Colonic mucosa (tissue), 4 donors: ENCODE results near the gene NCL. TPM values are rescaled to one million over a fixed set of nuclear protein-coding genes. Genes with fewer than 3 reads are reported as not detected.
"Not testable (repeated sequence)": the region's sequence is repeated elsewhere in the genome, so short reads cannot be mapped to it uniquely, and the experiment has no call there.

ENCODE experiments used
- DNase-seq: peaks from one replicate; pipeline ENCODE4 v3.0.0-alpha.2; 2020
- H3K27ac ChIP-seq: fragments of 200-600 bp; one replicate; pipeline ENCODE4 v1.8.0; 2021
- H3K27me3 ChIP-seq: fragments of 200-600 bp; one replicate; pipeline ENCODE4 v1.8.0; 2021
- H3K36me3 ChIP-seq: fragments of 200-600 bp; one replicate; pipeline ENCODE4 v1.8.0; 2021
- H3K4me1 ChIP-seq: fragments of 200-600 bp; one replicate; pipeline ENCODE4 v1.8.0; 2021; ENCODE audit warnings: mild to moderate bottlenecking
- H3K4me3 ChIP-seq: fragments of 200-600 bp; one replicate; pipeline ENCODE4 v1.8.0; 2021
- H3K9ac ChIP-seq, 2 donors: one replicate each; pipeline ENCODE4 v1.7.0; 2013; ENCODE audit warnings: control low read depth in 2 of 2, low read depth in 2 of 2, low read length in 2 of 2
- H3K9me3 ChIP-seq: fragments of 200-600 bp; one replicate; pipeline ENCODE4 v1.8.0; 2021
- CTCF ChIP-seq: fragments of 200-600 bp; IDR thresholded peaks from one replicate; pipeline ENCODE4 v1.8.0; 2022; ENCODE audit warnings: antibody characterized with exemption, mild to moderate bottlenecking
- intact Hi-C: fragments of 100-400 bp; cut with DNase I; formaldehyde crosslinking; loops from one replicate; pipeline ENCODE4 v1.14.1; 2022
- total RNA-seq, 2 donors: library from RNA; stranded (reverse); fragmentation: NEBNext Ultra II Directional in 1 of 2; extraction: Animal tissue kit (Norgen Biotek cat#: 25700) in 1 of 2; gene quantifications; one replicate each; pipeline ENCODE4 v1.2.1, GENCODE V29; 2021
- donor health status: healthy.
- donor health status: DM: no; HTN: no; CAD: no.
- donor health status: DM: no; HTN: no; CAD: no.

Gene NCL
- total RNA-seq, 2 donors from 2014 or later, result 309 to 534 TPM

DNA sequence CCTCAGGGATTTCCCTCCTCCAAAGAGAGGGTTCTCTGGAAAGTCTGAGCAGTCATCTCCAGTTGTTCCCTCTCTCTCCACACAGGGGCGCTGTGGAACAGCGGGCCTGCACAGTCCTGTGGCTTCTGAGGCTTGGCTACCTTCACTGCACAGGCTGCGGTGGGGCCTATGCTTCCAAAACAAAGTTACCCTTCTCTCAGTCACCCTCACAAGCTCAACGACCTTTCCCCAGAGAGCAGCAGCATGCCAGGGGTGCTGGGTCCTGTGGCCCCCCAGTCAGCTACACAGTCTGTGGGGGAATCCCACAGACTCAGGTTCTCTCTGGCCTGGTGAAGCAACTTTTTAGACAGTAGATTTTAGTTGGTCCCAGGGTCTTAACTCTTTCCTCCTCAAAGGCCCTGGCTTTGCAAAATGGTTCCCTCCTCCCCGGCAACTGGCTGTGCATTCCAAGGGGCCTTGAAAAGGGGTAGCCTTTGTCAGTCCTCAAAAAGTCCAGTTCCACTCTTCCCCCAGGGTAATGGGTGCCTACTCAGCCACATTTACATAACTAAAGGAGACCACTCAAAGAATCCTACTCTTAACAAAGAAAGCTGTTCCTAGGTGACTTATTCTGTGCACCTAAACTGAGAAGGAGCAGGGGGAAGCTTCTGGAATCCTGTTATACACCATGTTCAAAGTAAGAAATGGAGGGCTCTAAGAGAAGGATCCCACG, 53.8 kb downstream of the NCL start:
- Histone ChIP-seq H3K27me3 (no peaks in the 10 kb centered on the region), H3K36me3 (no peaks in the 10 kb centered on the region), H3K27ac (peak overlapping the region; percentile 72), H3K4me3 (no peak overlapping the region), H3K9ac (peak overlapping the region in 1 of 2 donors; percentile 63), H3K4me1 (peaks cover 4% of the 10 kb centered on the region), H3K9me3 (no peaks in the 10 kb centered on the region)
- intact Hi-C loops, result loop anchor here (5.0 kb wide), 2 partner anchors 52 to 308 kb away; partner anchors contain the start of gene NCL
- no peak for DNase-seq
- no peak for TF ChIP-seq CTCF

DNA sequence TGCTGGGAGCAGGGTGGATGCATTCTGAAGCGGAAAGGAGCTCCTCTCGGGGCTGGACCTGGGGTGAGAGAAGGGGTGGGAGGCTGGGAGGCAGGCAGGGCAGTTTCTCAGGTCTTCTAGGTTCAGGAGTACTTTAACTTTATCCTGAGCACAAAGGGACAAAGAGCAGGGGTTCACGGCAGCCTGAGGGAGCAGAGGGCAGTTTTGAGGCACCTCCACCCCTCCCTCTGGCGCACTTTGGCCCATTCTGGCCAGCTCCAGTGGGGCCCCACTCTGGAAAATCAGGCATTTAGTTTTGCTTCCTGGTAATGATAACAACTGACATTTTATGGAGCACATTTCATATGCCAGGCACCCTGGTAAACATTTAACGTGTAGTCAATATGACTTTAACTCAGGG, 54.5 kb downstream of the NCL start:
- Histone ChIP-seq H3K27ac (peak overlapping the region; percentile 72), H3K4me3 (no peak overlapping the region), H3K9ac (peak overlapping the region in 1 of 2 donors; percentile 63), H3K9me3 (no peaks in the 10 kb centered on the region), H3K4me1 (peaks cover 4% of the 10 kb centered on the region), H3K27me3 (no peaks in the 10 kb centered on the region), H3K36me3 (no peaks in the 10 kb centered on the region)
- intact Hi-C loops, result loop anchor here (5.0 kb wide), 3 partner anchors 53 to 307 kb away; partner anchors contain the start of gene NCL
- no peak for TF ChIP-seq CTCF
- peak; percentile 82 for DNase-seq

DNA sequence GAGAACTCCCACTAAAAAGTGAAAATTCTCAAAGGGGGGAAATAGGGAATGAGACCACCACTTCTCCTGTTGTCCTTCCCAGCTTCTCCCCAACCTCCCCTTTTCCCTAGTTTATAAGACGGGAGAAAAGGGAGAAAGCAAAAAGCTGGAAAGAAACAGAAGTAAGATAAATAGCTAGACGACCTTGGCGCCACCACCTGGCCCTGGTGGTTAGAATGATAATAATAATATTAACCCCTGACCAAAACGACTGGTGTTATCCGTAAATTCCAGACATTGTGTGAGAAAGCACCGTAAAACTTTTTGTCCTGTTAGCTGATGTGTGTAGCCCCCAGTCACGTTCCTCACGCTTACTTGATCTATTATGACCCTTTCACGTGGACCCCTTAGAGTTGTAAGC, 56.0 kb downstream of the NCL start:
- H3K9me3 ChIP-seq, H3K36me3 ChIP-seq, H3K4me3 ChIP-seq, H3K9ac ChIP-seq, DNase-seq, H3K27ac ChIP-seq, H3K27me3 ChIP-seq, H3K4me1 ChIP-seq: not testable (repeated sequence)
- intact Hi-C loops, result loop anchor here (5.0 kb wide), 1 partner anchor 181 kb away; no protein-coding TSS in a partner anchor

DNA sequence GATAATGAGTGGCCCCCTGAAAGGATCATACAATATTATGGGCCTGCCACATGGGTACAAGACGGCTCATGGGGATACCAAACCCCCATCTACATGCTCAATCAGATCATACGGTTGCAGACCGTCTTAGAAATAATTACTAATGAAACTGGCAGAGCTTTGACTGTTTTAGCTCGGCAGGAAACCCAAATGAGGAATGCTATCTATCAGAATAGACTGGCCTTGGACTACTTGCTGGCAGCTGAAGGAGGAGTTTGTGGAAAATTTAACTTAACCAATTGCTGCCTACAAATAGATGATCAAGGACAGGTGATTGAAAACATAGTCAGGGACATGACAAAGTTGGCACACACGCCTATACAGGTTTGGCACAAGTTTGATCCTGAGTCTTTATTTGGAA, 56.6 kb downstream of the NCL start:
- not testable (repeated sequence) for H3K27me3 ChIP-seq, H3K27ac ChIP-seq, H3K9ac ChIP-seq, H3K36me3 ChIP-seq, H3K9me3 ChIP-seq, DNase-seq, H3K4me1 ChIP-seq, H3K4me3 ChIP-seq
- intact Hi-C loops, result loop anchor here (5.0 kb wide), 1 partner anchor 180 kb away; no protein-coding TSS in a partner anchor

- intact Hi-C loops, result loop anchor here (5.0 kb wide), 1 partner anchor 178 kb away; no protein-coding TSS in a partner anchor
- DNase-seq, result peak; percentile 17
- H3K9ac ChIP-seq, result peak overlapping the region in 1 of 2 donors; percentile 12
- H3K4me3 ChIP-seq, H3K27ac ChIP-seq, H3K4me1 ChIP-seq, H3K27me3 ChIP-seq, H3K36me3 ChIP-seq, H3K9me3 ChIP-seq: not testable (repeated sequence)
- peak; percentile 53 for TF ChIP-seq CTCF
Observed at GRCh38 chr2:231405601-231406367, 58.5 kb downstream of the NCL start.

- H3K36me3 ChIP-seq, H3K9ac ChIP-seq, H3K27ac ChIP-seq, DNase-seq, intact Hi-C loops, H3K4me3 ChIP-seq, H3K4me1 ChIP-seq, H3K9me3 ChIP-seq, H3K27me3 ChIP-seq: not testable (repeated sequence)
Observed at GRCh38 chr2:231404183-231404578, 60.1 kb downstream of the NCL start.

Other genes starting within 250 kb of the NCL start
- gene B3GNT7, start 68.8 kb downstream of the NCL start, total RNA-seq, result 100 to 1,000 TPM; 244 to 258 TPM
- gene NMUR1, start 66.0 kb upstream of the NCL start, total RNA-seq, result under 1 TPM; 0.30 to 0.45 TPM
- not detected for gene TEX44, start 128.4 kb upstream of the NCL start, total RNA-seq
- gene PTMA, start 244.0 kb upstream of the NCL start, total RNA-seq, result 1,000 to 10,000 TPM; 1,195 to 1,836 TPM